ENCODE results near the gene PNPLA8. TPM values are rescaled to one million over a fixed set of nuclear protein-coding genes. Genes with fewer than 3 reads are reported as not detected.

The PNPLA8 gene
- total RNA-seq, 2 experiments from 2014 or later, result 19.2 to 21.4 TPM

DNA sequence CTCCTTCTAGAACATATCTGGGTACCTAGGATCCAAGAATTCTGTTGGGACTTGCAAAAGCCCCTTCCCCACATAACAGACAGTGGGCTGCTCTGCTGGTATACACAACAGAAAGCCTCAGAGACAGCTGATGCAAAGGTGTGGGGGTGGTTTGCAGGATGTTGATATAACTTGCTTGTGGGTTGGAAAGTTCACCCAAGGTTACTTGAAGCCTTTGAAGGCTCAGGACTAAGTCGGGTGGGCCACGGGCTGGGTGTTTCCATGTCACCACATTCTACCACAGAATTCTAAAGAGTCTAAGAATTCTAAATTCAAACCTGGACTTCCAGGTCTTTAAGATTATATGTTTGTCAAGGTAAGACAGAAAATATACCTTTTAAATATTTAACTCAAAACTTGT is 62.3 kb downstream of the PNPLA8 start:
- POLR2A ChIA-PET, result interaction anchor here (1.5 kb wide), 1 partner anchor 8 kb away, joined by 4 read pairs; no protein-coding TSS in a partner anchor
- H3K4me1 Mint-ChIP-seq (ENCODE audit: low read depth), result peaks cover 44% of the 10 kb centered on the region
- CTCF ChIA-PET, result interaction anchor here (1.9 kb wide), 1 partner anchor 33 kb away, joined by 7 read pairs; no protein-coding TSS in a partner anchor
- peak; percentile 74 for DNase-seq
- no peaks in the 10 kb centered on the region for H3K9me3 Mint-ChIP-seq
- ATAC-seq, result peak; percentile 85
- no peaks in the 10 kb centered on the region for H3K27me3 Mint-ChIP-seq
- H3K36me3 Mint-ChIP-seq (ENCODE audit: low read depth), result no peaks in the 10 kb centered on the region
- TF ChIP-seq CTCF (IDR thresholded peaks at IDR 0.05), result no peak
- no peak overlapping the region for H3K27ac Mint-ChIP-seq
- no peak overlapping the region for H3K4me3 Mint-ChIP-seq
- intact Hi-C loops (cut with micrococcal nuclease), result no loop called here

GRCh38 chr7:108461840-108462239 is 64.1 kb downstream of the PNPLA8 start:
- DNase-seq (no peak), ATAC-seq (no peak)
- no peak overlapping the region for H3K4me3 Mint-ChIP-seq
- ChIA-PET CTCF (interaction anchor here (1.7 to 3.6 kb wide), 2 partner anchors 35 to 280 kb away, joined by 4 to 14 read pairs; no protein-coding TSS in a partner anchor), POLR2A (interaction anchor here (0.9 kb wide), 1 partner anchor 9 kb away, joined by 3 read pairs; no protein-coding TSS in a partner anchor)
- no peak overlapping the region for H3K27ac Mint-ChIP-seq
- peaks cover 46% of the 10 kb centered on the region for H3K4me1 Mint-ChIP-seq (ENCODE audit: low read depth)
- no peak for TF ChIP-seq CTCF (IDR thresholded peaks at IDR 0.05)
- H3K36me3 Mint-ChIP-seq (ENCODE audit: low read depth), result no peaks in the 10 kb centered on the region
- intact Hi-C loops (cut with micrococcal nuclease), result loop anchor here (2.0 kb wide), 1 partner anchor 281 kb away; no protein-coding TSS in a partner anchor
- peaks cover 15% of the 10 kb centered on the region for H3K27me3 Mint-ChIP-seq
- no peaks in the 10 kb centered on the region for H3K9me3 Mint-ChIP-seq

DNA sequence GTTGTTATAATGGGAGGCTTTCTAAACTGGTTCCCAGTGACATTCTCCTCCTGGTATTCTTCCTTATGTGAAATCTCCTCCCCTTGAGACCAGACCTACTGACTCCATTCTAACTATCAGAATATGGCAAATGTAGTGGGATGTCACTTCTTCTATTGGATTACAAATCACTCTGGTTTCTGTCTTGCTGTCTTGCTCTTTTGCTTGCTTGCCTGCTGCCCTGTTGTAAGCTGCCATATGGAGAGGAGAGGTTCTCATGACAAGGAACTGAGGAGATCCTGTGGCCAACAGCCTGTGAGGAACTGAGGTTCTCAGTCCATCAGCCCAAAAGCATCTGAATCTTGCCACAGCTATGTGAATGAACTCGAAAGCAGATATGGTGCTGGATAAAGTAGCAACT is 65.0 kb downstream of the PNPLA8 start:
- TF ChIP-seq CTCF (IDR thresholded peaks at IDR 0.05), result no peak
- Mint-ChIP-seq H3K36me3 (ENCODE audit: low read depth) (no peaks in the 10 kb centered on the region), H3K4me1 (ENCODE audit: low read depth) (peaks cover 47% of the 10 kb centered on the region), H3K9me3 (no peaks in the 10 kb centered on the region), H3K27ac (no peak overlapping the region), H3K27me3 (peaks cover 18% of the 10 kb centered on the region), H3K4me3 (no peak overlapping the region)
- DNase-seq, result no peak
- ChIA-PET POLR2A (interaction anchor here (0.7 to 0.9 kb wide), 2 partner anchors 8 to 18 kb away, joined by 3 read pairs; no protein-coding TSS in a partner anchor), CTCF (interaction anchor here (1.7 to 3.6 kb wide), 3 partner anchors 36 to 280 kb away, joined by 4 to 14 read pairs (median 12); no protein-coding TSS in a partner anchor)
- intact Hi-C loops (cut with micrococcal nuclease), result loop anchor here (2.0 kb wide), 1 partner anchor 280 kb away; no protein-coding TSS in a partner anchor
- ATAC-seq, result no peak

- ChIA-PET CTCF (interaction anchor here (0.6 to 3.6 kb wide), 8 partner anchors 8 to 314 kb away, joined by 3 to 14 read pairs (median 3); no protein-coding TSS in a partner anchor), POLR2A (interaction anchor here (1.0 kb wide), 1 partner anchor 64 kb away, joined by 3 read pairs; no protein-coding TSS in a partner anchor)
- H3K36me3 Mint-ChIP-seq (ENCODE audit: low read depth), result no peaks in the 10 kb centered on the region
- DNase-seq (peak; percentile 66), ATAC-seq (peak; percentile 32)
- H3K27ac Mint-ChIP-seq, result no peak overlapping the region
- no peak overlapping the region for H3K4me3 Mint-ChIP-seq
- no peaks in the 10 kb centered on the region for H3K9me3 Mint-ChIP-seq
- intact Hi-C loops (cut with micrococcal nuclease), result loop anchor here (2.0 kb wide), 1 partner anchor 279 kb away; no protein-coding TSS in a partner anchor
- peaks cover 18% of the 10 kb centered on the region for H3K27me3 Mint-ChIP-seq
- H3K4me1 Mint-ChIP-seq (ENCODE audit: low read depth), result peaks cover 40% of the 10 kb centered on the region
- TF ChIP-seq CTCF (IDR thresholded peaks at IDR 0.05), result peak; percentile 58
These were observed 65.9 kb downstream of the PNPLA8 start for GRCh38 chr7:108459922-108460551.

GRCh38 chr7:108457871-108458270 is 68.1 kb downstream of the PNPLA8 start:
- no peak overlapping the region for H3K4me3 Mint-ChIP-seq
- H3K27me3 Mint-ChIP-seq, result peaks cover 20% of the 10 kb centered on the region
- H3K36me3 Mint-ChIP-seq (ENCODE audit: low read depth), result no peaks in the 10 kb centered on the region
- DNase-seq (no peak), ATAC-seq (no peak)
- H3K9me3 Mint-ChIP-seq, result no peaks in the 10 kb centered on the region
- peaks cover 33% of the 10 kb centered on the region for H3K4me1 Mint-ChIP-seq (ENCODE audit: low read depth)
- ChIA-PET POLR2A (interaction anchor here (0.9 kb wide), 1 partner anchor 11 kb away, joined by 3 read pairs; no protein-coding TSS in a partner anchor), CTCF (interaction anchor here (2.8 kb wide), 1 partner anchor 274 kb away, joined by 12 read pairs; no protein-coding TSS in a partner anchor)
- H3K27ac Mint-ChIP-seq, result no peak overlapping the region
- TF ChIP-seq CTCF (IDR thresholded peaks at IDR 0.05), result no peak
- intact Hi-C loops (cut with micrococcal nuclease), result no loop called here

Data from activated CD8-positive, alpha-beta T cell treated with anti-CD3 and anti-CD28 coated beads for 36 hours (primary cell).